Measurements from ENCODE around the gene SGPP2.

Gene SGPP2

GRCh38 chr2:222592176-222592575 lies 167.8 kb downstream of the SGPP2 start:
- no peak for DNase-seq

- no peak for DNase-seq
Measured at GRCh38 chr2:222594679-222595078, 170.3 kb downstream of the SGPP2 start.

- DNase-seq, result no peak
Measured at GRCh38 chr2:222595581-222595980, 171.2 kb downstream of the SGPP2 start.

- no peak for DNase-seq
Measured at GRCh38 chr2:222598611-222599010, 174.3 kb downstream of the SGPP2 start.

- DNase-seq, result no peak
Measured at GRCh38 chr2:222603501-222603900, 179.2 kb downstream of the SGPP2 start.

GRCh38 chr2:222604749-222605515 lies 180.6 kb downstream of the SGPP2 start:
- no peak for DNase-seq

GRCh38 chr2:222606306-222606705 lies 182.0 kb downstream of the SGPP2 start:
- DNase-seq, result no peak

- no peak for DNase-seq
Measured at GRCh38 chr2:222608081-222608480, 183.7 kb downstream of the SGPP2 start.

GRCh38 chr2:222609381-222609780 lies 185.0 kb downstream of the SGPP2 start:
- DNase-seq, result no peak
